NOMO-1 treated with dmso at 0.1 percent for 144 hours (cell line): Measurements from ENCODE around the gene WFS1.

ENCODE experiments used
- DNase-seq: peaks from one replicate; lab custom pipeline; 2025; ENCODE audit not compliant: unreplicated experiment; lab: John Stamatoyannopoulos, UW

Gene WFS1

GRCh38 chr4:6277935-6278800, 8.5 kb downstream of the WFS1 start:
- DNase-seq: no peak

DNA sequence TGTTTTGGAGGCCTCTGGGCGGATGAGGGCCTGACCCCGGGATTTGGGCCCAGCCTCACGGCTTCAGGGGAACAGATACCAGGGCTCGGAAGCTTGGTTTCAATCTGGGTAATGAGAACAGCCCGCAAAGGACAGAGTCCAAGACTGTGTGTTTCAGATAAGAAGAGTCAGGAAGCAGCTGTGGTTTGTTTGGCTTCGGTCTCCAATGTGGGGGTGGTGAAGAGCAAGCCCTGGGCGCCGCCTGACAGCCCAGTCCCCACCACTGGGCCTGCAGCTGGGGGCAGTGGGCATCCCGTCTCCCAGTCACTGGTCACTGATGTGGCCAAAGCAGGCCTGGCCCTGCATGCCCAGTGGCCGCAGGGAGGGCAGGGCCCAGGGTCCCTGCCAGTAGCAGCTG, 9.1 kb downstream of the WFS1 start:
- no peak for DNase-seq

DNA sequence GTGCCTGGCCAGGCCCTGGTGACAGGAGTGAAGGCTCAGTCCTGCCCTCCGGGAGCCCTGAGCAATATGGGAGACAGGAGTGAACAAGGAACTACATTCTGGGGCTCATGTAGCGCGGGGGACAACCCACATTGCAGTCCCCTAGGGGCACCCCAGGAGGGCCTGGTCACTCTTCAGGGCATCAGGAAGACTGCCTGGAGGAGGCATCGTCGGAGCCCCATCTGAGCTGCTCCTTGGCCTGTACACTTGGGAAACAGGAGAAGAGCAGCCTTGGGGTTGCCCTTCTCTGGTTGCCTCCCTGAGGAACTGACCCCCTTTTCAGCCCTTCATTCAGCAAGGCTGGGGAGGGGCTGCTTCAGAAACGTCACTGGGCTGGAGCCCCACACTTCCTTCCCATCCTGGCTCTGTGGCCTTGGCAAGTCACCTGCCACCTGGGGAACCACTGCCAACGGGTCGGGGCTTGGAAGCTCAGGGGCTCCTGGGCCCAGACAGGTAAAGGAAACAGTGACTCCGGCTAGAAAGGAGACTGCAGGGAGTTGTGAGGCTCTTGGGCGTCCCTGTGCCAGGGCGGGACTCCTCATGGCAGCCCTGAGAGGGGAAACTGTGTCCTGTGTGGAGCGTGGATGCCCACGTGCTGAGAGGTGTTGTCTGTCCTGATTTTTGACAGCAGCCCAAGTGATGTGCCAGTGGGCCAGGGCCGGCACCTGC, 10.1 kb downstream of the WFS1 start:
- DNase-seq: no peak

GRCh38 chr4:6280365-6280996, 10.8 kb downstream of the WFS1 start:
- DNase-seq: no peak

GRCh38 chr4:6281436-6282313, 12.0 kb downstream of the WFS1 start:
- DNase-seq: no peak

DNA sequence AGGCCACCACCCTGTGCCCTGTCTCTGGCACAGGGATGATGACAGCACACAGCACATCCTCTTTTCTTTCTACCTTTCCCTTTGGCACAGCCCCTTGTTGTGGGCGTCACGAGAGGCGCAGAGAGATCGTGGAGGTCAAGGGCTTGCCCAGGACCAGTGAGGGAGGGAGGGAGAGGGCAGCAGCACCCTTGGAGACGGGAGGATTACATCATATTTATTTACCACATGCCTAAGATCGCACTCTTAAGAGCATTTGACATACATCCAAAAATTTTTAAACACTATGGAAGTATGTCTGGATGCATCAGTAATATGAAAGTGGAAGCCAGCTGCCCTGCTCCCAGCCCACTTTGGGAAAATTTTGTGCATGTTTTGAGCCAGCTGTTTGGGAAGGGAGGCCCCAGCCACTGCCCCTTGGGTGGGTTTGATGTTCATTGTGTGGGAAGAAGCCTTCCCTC, 12.7 kb downstream of the WFS1 start:
- DNase-seq: no peak

DNA sequence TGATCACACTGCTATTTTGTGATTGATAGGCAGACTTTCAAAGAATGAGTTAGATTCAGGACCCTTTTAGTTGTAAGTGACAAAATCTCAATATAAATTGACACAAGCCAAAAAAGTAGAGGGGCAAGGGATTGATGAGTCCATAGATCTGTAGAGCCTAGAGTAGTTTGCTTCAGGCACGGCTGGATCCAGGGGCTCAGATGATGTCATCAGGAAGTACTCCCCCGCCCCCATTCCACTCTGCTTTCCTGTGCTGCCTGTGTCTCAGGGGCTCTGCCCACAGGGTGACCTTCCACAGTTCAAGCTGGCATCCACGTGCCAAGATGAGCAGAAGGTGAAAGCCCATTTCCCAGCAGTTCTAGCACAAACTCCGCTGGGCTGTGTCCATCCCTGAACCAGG, 13.6 kb downstream of the WFS1 start:
- DNase-seq: no peak

DNA sequence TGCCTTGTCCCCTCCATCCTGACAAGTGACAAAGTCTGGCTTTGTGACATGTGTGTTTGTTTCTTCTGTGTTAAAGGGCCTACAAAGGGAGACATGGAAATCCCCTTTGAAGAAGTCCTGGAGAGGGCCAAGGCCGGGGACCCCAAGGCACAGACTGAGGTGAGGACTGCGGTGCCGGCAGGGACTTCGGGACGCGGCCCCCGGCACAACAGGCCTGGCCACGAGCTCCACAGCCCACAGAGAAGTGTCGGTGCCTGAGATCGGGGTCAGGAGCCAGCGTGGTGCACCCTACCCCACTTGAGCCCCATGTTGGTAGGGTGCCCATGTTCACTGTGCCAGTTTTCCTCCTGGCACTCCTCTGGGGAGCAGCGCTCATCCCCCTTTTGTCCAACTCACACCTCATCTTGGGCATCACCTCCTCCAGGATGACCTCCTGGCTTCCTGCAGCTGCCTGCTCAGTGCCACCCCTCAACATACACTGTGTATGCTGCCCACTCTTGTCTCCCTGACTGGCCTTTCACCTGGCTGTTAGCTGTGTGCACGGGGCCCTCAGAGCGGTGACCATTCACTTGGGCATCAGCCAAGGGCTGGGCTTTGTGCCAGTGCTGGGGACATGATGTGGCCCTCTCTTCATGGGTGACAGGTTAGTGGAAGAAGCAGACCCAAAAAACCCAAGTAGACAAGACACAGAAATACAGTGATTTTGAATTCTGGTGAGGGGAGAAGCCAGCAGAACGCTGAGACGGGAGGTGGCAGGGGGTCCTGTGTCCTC, 17.6 kb downstream of the WFS1 start:
- no peak for DNase-seq

DNA sequence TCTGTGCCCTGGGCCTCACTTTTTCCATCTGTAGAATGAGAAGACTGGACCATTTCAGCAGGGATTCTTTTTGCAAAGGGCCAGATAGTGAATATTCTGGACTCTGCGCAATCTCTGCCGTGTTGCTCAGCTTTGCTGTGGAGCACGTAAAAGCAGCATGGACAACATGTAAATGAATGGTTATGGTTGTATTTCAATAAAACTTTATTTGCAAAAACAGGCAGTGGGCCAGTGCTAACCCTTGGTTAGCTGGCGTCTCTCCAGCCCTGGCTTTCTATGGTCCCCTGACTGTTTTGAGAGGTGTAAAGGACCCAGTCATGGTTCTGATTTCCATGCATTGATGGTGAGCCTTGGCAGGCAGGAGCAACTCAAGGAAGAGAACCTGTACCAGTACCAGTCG, 18.7 kb downstream of the WFS1 start:
- DNase-seq: no peak

GRCh38 chr4:6288871-6289270, 19.2 kb downstream of the WFS1 start:
- no peak for DNase-seq

- DNase-seq: no peak
These were observed 20.6 kb downstream of the WFS1 start for GRCh38 chr4:6290256-6290655.

DNA sequence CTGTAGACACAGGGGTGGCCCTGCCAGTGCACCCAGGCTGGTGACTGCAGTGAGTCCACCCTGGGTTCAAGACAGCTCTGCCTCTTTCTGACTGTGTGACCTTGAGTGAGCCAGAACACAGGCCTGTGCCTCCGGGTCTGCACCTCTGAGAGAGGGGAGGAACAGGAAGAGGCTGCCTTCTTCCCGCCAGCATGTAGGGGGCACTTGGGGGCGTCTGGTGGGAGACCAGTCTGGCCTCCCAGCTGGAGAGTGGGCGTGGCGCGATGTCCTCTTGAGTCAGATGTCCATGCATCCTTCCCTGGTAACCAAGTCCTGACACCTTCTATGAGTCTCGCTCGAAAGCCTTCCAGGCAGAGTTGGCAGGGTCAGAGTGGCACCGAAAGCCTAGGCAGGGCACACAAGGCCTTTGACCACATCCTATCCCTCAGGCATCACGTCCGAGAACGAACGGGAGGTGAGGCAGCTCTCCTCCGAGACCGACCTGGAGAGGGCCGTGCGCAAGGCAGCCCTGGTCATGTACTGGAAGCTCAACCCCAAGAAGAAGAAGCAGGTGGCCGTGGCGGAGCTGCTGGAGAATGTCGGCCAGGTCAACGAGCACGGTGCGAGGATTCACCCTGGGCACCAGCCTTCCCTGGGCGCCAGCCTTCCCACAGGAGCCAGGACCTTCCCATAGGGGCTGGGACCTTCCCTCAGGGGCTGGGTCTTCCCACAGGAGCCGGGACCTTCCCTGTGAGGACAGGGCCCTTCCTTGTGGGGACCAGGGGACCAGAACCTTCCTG, 21.3 kb downstream of the WFS1 start:
- DNase-seq: no peak

- DNase-seq: no peak
These were observed 22.2 kb downstream of the WFS1 start for GRCh38 chr4:6291784-6292297.

DNA sequence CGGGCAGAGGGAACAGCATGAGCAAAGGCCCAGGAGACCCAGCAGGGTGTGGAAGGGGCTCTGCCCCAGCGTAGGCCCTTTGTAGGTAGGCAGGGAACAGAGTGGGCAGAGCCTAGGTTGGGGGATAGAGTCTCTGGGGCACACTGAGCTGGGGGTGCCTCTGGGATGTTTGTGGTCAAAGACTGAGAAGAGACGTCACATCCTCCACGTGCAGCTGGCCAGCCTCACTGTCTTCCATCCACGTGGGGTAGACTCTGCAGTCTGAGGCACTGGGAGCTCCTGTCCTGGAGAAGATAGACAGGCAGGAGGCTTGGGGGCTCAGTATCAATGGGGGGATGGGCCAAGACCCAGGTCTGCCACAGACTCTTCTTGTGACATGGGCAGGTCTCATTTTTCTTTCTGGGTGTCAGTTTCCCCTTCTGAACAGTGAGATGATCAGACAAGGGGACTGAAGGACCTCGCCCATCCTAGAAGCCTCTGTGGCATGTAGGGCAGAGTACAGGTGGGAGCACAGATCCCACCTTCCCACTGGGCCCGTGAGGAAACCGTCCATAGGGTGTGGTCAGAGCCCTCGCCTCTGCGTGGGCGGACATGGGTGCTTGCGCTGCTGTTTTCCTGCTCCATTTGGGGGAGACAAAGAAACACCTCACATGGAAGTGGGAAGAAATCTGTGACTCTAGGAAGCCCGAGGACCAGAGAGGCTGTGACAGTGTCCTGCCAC, 22.9 kb downstream of the WFS1 start:
- DNase-seq: no peak

DNA sequence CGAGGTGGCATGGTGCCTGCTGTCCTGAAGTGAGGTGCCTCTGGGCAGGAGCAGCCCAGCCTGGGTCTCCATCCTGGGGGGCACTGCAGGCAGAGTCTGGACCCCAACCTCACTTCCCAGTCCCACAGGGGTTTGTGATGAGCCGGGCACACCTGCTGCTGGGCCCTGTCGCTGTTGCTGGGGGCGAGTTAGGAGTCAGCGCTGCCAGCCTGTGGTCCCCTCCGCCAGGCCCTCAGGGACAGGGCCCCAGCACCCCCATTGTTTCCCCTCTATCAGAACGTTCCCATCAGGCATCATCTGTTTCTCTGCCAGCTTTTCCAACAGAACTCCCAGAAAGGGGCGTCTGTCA, 23.4 kb downstream of the WFS1 start:
- no peak for DNase-seq

- no peak for DNase-seq
These were observed 24.0 kb downstream of the WFS1 start for GRCh38 chr4:6293661-6294060.

DNA sequence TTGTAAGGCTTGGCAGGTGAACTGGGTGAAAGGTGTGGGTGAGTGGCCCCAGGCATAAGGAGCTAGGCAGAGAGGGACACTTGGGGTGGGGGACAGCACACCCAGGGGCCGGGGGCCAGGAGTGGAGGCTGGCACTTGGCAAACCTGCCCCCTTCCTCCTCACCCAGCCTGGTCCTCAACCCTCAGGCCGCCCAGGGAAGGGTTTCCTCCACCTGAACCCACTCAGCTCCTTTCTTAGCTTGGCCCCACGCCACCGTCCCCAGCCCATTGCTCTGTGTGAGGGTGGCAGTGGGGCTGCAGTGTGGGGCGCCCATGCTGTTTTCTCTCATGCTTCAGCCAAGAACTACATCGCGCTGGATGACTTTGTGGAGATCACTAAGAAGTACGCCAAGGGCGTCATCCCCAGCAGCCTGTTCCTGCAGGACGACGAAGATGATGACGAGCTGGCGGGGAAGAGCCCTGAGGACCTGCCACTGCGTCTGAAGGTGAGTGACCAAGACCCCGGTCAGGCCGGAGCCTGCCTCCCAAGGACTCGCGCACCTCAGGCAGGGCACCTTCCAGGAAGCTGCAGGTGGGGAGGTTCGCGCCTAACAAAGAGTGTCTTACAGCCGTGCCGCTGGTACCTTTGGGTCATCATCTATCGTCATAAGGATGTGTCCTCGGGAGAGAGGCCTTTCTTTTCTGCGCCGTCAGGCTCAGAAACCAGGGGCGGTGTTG, 25.2 kb downstream of the WFS1 start:
- no peak for DNase-seq

- DNase-seq: no peak
These were observed 25.8 kb downstream of the WFS1 start for GRCh38 chr4:6295495-6295894.
